Spleen (tissue), 7 donors: ENCODE measurements around the gene FBXL16.

Source experiments
- POLR2A ChIP-seq, 3 donors: fragments of 450-650 bp; IDR thresholded peaks; one replicate each; pipeline ENCODE4 v1.5.1; 2017; ENCODE audit warnings: antibody characterized with exemption in 3 of 3, mild to moderate bottlenecking in 1 of 3
- TF ChIP-seq, protein P1 (sequence below), 11 experiments: fragments of 200-600 bp in 7 of 11; fragments of 450-650 bp in 4 of 11; sonication (generic) in 4 of 11; IDR thresholded peaks in 8 of 11; conservative IDR thresholded peaks in 3 of 11; 1 replicate in 7 of 11; 2 replicates in 4 of 11; pipeline versions ENCODE4 v1.4.0 to v1.8.0; 2016 to 2021; ENCODE audit warnings: antibody characterized with exemption in 11 of 11, inconsistent platforms in 4 of 11, mild to moderate bottlenecking in 1 of 11
- donor health status: DM: no; HTN: no; CAD: no; lungs with moderate emphysema.
- donor health status: DM: no; HTN: no; CAD: no.
- donor health status: DM: no; HTN: no; CAD: no.

DNA sequence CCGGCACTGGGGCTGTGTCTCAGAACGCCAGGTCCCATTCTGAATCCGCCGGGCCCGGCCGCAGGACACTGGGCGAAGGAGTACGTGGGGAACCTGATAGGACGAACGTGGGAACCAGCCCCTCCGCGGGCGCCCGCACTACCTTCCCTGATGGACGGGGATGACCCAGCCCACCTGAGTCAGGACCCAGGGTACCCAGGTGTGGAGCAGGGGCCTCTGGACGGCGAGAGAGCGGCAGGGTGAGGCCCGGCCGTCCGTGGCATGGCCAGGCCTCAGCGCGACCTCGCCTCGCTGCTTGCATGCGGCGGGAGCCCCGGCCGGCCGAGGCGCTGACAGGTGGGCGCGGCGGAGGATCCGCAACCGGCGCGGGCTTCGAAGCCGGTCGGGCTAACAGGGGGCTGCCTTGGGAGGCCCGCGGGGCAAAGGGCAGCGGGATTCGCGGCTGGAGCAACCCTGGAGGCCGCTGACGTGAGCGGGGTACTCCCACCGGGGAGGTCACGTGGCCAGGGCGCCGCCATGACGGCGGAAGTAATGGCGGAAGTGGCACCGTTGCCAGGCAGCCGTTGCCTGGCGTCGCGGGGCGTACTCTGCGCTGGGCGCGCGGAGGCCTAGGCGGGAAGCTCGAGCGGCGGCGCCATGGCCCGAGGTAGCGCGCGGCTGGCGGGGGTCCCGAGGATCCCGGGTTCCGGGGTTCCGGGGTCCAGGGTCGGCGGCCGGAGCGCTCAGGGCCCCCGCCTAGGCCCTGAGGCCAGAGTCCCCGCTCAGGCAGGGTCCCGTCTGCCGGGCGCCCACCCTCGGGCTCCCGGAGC lies 56.6 kb downstream of the FBXL16 start, which contains the start of gene WDR90:
- TF ChIP-seq POLR2A (IDR thresholded peaks at IDR 0.05) = peak in 1 of 3 donors; percentile 51
- TF ChIP-seq, protein P1, sequence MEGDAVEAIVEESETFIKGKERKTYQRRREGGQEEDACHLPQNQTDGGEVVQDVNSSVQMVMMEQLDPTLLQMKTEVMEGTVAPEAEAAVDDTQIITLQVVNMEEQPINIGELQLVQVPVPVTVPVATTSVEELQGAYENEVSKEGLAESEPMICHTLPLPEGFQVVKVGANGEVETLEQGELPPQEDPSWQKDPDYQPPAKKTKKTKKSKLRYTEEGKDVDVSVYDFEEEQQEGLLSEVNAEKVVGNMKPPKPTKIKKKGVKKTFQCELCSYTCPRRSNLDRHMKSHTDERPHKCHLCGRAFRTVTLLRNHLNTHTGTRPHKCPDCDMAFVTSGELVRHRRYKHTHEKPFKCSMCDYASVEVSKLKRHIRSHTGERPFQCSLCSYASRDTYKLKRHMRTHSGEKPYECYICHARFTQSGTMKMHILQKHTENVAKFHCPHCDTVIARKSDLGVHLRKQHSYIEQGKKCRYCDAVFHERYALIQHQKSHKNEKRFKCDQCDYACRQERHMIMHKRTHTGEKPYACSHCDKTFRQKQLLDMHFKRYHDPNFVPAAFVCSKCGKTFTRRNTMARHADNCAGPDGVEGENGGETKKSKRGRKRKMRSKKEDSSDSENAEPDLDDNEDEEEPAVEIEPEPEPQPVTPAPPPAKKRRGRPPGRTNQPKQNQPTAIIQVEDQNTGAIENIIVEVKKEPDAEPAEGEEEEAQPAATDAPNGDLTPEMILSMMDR (IDR thresholded peaks at IDR 0.05 in 8 of 11, conservative IDR thresholded peaks at IDR 0.05 in 3 of 11) = peak in 1 of 11 experiments; percentile 32
